ENCODE data around the gene FXN.
"Not testable (repeated sequence)": the region's sequence is repeated elsewhere in the genome, so short reads cannot be mapped to it uniquely, and the experiment has no call there.

The FXN gene

DNA sequence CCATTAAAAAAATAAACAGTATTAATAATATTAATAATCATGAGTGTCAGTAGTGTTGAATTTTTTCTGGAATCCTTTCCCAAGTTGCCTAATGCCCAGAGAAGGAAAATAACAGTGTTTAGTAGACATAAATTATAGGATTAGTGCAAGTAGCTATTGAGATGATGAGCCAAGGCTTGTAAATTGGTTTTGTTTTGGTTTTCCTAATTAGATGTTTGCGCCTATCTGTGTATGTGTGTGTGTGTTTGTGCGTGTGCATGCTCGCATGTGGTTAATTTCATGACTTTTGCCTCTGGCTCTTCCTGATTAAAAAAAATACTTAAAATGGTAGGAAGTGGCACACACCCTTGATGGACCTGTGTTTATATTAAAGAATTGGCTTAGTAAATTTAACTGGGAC is 55.4 kb downstream of the FXN start:
- no peaks in the 10 kb centered on the region for H4K20me1 ChIP-seq (ENCODE audit: insufficient read depth, low read length)
- H3K4me3 ChIP-seq (ENCODE audit: low read depth in 1 of 2, low read length in 2 of 2), result no peak overlapping the region
- no peak overlapping the region for H3K4me2 ChIP-seq (ENCODE audit: insufficient read depth, low read length)
- H3K36me3 ChIP-seq (ENCODE audit: insufficient read depth, low read length), result no peaks in the 10 kb centered on the region
- no peak for DNase-seq
- no peak overlapping the region for H3K27ac ChIP-seq (ENCODE audit: low read length)
- H2AFZ ChIP-seq (ENCODE audit: low read depth, low read length), result no peak overlapping the region
- H3K9ac ChIP-seq (ENCODE audit: low read depth, low read length), result no peak overlapping the region
- no peaks in the 10 kb centered on the region for H3K27me3 ChIP-seq (ENCODE audit: insufficient read depth, low read length, poor library complexity)
- H3K9me3 ChIP-seq (ENCODE audit: insufficient read depth, low read length, severe bottlenecking), result no peaks in the 10 kb centered on the region
- no peaks in the 10 kb centered on the region for H3K4me1 ChIP-seq (ENCODE audit: insufficient read depth, low read length)
- ATAC-seq (ENCODE audit: insufficient read depth, low read depth), result no peak
- H3K79me2 ChIP-seq (ENCODE audit: insufficient read depth, low read length), result no peaks in the 10 kb centered on the region
- no peak for TF ChIP-seq EZH2 (IDR thresholded peaks at IDR 0.05; ENCODE audit: borderline replicate concordance, low read depth, low read length, severe bottlenecking)

DNA sequence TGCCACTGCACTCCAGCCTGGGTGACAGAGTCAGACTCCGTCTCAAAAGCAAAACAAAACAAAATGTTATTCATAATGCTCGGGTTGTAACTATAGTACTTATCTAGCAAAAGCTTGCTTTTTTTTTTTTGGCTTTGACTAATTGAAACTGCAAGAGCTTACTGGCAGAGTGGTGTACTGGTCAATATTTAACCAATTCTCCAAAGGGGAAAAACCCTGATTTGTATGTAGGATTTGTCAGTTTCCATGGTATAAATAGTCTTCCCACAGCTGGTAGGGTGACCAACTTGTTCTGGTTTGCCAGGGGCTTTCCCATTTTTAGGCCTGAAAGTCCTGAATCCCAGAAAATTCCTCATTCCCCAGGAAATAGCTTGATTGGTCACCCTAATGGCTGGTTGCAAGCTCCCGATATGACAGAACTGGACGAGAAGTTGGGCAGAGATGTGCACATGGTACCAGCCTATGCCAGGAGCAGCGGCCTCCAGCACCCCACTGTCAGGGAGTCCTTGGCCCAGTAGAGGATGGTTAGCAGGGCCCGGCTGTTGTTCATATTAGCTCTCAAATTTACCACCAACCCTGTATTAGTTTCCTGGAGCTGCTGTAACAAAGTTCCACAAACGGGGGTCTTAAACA is 58.0 kb downstream of the FXN start:
- Histone ChIP-seq H3K4me1 (ENCODE audit: insufficient read depth, low read length) (no peaks in the 10 kb centered on the region), H3K27me3 (ENCODE audit: insufficient read depth, low read length, poor library complexity) (no peaks in the 10 kb centered on the region), H3K79me2 (ENCODE audit: insufficient read depth, low read length) (no peaks in the 10 kb centered on the region), H2AFZ (ENCODE audit: low read depth, low read length) (no peak overlapping the region), H3K4me2 (ENCODE audit: insufficient read depth, low read length) (no peak overlapping the region), H4K20me1 (ENCODE audit: insufficient read depth, low read length) (no peaks in the 10 kb centered on the region), H3K27ac (ENCODE audit: low read length) (no peak overlapping the region), H3K9ac (ENCODE audit: low read depth, low read length) (no peak overlapping the region), H3K9me3 (ENCODE audit: insufficient read depth, low read length, severe bottlenecking) (no peaks in the 10 kb centered on the region), H3K36me3 (ENCODE audit: insufficient read depth, low read length) (no peaks in the 10 kb centered on the region), H3K4me3 (ENCODE audit: low read depth in 1 of 2, low read length in 2 of 2) (no peak overlapping the region)
- TF ChIP-seq, protein P1, sequence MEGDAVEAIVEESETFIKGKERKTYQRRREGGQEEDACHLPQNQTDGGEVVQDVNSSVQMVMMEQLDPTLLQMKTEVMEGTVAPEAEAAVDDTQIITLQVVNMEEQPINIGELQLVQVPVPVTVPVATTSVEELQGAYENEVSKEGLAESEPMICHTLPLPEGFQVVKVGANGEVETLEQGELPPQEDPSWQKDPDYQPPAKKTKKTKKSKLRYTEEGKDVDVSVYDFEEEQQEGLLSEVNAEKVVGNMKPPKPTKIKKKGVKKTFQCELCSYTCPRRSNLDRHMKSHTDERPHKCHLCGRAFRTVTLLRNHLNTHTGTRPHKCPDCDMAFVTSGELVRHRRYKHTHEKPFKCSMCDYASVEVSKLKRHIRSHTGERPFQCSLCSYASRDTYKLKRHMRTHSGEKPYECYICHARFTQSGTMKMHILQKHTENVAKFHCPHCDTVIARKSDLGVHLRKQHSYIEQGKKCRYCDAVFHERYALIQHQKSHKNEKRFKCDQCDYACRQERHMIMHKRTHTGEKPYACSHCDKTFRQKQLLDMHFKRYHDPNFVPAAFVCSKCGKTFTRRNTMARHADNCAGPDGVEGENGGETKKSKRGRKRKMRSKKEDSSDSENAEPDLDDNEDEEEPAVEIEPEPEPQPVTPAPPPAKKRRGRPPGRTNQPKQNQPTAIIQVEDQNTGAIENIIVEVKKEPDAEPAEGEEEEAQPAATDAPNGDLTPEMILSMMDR (IDR thresholded peaks at IDR 0.05; ENCODE audit: borderline replicate concordance, extremely low read depth, low read length, poor library complexity, severe bottlenecking), result no peak
- TF ChIP-seq EZH2 (IDR thresholded peaks at IDR 0.05; ENCODE audit: borderline replicate concordance, low read depth, low read length, severe bottlenecking), result no peak
- ATAC-seq (ENCODE audit: insufficient read depth, low read depth) (no peak), DNase-seq (no peak)

DNA sequence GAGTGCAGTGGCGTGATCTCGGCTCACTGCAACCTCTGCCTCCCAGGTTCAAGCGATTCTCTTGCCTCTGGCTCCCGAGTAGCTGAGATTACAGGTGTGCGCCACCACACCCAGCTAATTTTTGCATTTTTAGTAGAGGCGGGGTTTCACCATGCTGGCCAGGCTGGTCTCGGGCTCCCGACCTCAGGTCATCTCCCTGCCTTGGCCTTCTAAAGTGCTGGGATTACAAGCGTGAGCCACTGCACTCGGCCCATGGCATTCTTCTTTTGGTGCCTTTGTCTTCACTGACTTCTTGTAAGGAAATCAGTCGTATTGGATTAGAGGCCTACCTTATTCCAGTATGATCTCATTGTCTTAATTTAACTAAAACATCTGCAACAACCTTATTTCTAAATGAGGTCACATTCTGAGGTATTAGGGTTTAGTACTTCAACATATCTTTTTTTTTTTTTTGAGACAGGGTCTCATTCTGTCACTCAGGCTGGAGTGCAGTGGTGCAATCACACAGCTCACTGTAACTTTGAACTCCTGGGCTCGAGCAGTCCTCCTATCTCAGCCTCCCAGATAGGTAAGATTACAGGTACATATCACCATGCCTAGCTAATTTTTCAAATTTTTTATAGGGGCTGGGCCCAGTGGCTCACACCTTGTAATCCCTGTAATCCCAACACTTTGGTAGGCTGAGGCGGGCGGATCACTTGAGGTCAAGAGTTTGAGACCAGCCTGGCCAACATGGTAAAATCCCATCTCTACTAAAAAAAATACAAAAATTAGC is 59.0 kb downstream of the FXN start:
- H2AFZ ChIP-seq (ENCODE audit: low read depth, low read length); H4K20me1 ChIP-seq (ENCODE audit: insufficient read depth, low read length); H3K27ac ChIP-seq (ENCODE audit: low read length); ATAC-seq (ENCODE audit: insufficient read depth, low read depth); H3K9me3 ChIP-seq (ENCODE audit: insufficient read depth, low read length, severe bottlenecking); H3K27me3 ChIP-seq (ENCODE audit: insufficient read depth, low read length, poor library complexity); H3K4me2 ChIP-seq (ENCODE audit: insufficient read depth, low read length); H3K36me3 ChIP-seq (ENCODE audit: insufficient read depth, low read length); H3K4me1 ChIP-seq (ENCODE audit: insufficient read depth, low read length); H3K4me3 ChIP-seq (ENCODE audit: low read depth in 1 of 2, low read length in 2 of 2); H3K9ac ChIP-seq (ENCODE audit: low read depth, low read length); DNase-seq; H3K79me2 ChIP-seq (ENCODE audit: insufficient read depth, low read length): not testable (repeated sequence)

DNA sequence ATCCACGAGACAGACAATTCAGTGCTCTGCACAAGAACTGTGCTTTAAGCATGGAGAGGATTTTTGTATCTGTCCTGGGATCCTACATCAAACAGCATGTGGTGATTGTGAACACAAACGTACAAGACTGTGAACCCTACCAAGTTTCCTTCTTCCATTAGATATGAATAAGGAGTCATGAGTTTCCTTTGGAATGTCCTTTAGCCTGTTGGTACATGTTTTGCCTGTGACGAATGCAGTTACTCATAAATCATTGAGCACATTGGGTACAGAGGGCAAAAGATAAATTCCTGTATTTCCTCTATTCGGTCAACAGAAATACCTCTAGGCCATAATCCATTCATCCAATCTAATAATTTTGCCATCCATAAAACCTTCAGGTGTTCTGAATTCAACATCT is 61.5 kb downstream of the FXN start:
- no peak for TF ChIP-seq EZH2 (IDR thresholded peaks at IDR 0.05; ENCODE audit: borderline replicate concordance, low read depth, low read length, severe bottlenecking)
- TF ChIP-seq, protein P1 (IDR thresholded peaks at IDR 0.05; ENCODE audit: borderline replicate concordance, extremely low read depth, low read length, poor library complexity, severe bottlenecking), result no peak
- Histone ChIP-seq H3K36me3 (ENCODE audit: insufficient read depth, low read length) (no peaks in the 10 kb centered on the region), H3K9ac (ENCODE audit: low read depth, low read length) (no peak overlapping the region), H3K9me3 (ENCODE audit: insufficient read depth, low read length, severe bottlenecking) (no peaks in the 10 kb centered on the region), H3K4me1 (ENCODE audit: insufficient read depth, low read length) (no peaks in the 10 kb centered on the region), H3K4me2 (ENCODE audit: insufficient read depth, low read length) (no peak overlapping the region), H3K27ac (ENCODE audit: low read length) (no peak overlapping the region), H3K4me3 (ENCODE audit: low read depth in 1 of 2, low read length in 2 of 2) (no peak overlapping the region), H4K20me1 (ENCODE audit: insufficient read depth, low read length) (no peaks in the 10 kb centered on the region), H2AFZ (ENCODE audit: low read depth, low read length) (no peak overlapping the region), H3K27me3 (ENCODE audit: insufficient read depth, low read length, poor library complexity) (no peaks in the 10 kb centered on the region), H3K79me2 (ENCODE audit: insufficient read depth, low read length) (no peaks in the 10 kb centered on the region)
- DNase-seq (no peak), ATAC-seq (ENCODE audit: insufficient read depth, low read depth) (no peak)

Measured in DND-41 (cell line).